ENCODE results near the gene HECW1. TPM values are rescaled to one million over a fixed set of nuclear protein-coding genes. Genes with fewer than 3 reads are reported as not detected.

Gene HECW1
- total RNA-seq, 4 donors from 2014 or later, result 0.06 to 0.99 (median 0.27) TPM

DNA sequence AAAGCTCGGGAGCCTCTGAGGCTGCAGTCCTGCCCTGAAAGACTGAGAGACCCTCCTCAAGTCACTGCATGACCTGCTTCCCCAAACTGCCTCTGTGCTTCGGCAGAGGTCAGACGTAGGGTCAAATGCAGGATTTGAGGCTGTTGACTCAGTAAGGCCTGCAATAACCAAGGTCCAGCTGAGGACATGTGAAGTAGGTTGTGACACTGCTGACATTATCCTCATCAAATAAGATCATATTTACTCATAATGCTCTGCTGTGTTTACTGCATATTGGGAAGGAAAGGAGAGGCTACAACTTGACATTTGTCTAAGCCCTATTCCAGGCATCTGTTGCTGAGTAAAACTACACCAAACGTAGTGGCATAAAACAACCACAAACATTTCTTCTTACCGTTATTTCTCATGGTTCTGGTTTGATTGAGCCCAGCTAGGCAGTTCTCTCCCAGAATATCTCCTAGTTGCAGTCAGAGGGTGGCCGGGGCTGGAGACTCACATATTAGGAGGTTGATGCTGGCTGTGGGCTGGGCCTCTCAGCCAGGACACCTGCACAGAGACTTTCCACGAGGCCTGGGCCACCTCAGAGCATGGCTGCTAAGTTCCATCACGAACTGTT is 348.4 kb downstream of the HECW1 start:
- no peak overlapping the region for H3K27ac ChIP-seq (replicated peaks in 1 of 4)
- DNase-seq (ENCODE audit: extremely low spot score), result no peak
- peaks cover 5 to 31% (median 24%) of the 10 kb centered on the region in 4 donors for H3K4me1 ChIP-seq
- intact Hi-C loops (cut with DNase I), result no loop called here
- H3K4me3 ChIP-seq, result no peak overlapping the region
- no peaks in the 10 kb centered on the region for H3K36me3 ChIP-seq
- TF ChIP-seq, protein P1, sequence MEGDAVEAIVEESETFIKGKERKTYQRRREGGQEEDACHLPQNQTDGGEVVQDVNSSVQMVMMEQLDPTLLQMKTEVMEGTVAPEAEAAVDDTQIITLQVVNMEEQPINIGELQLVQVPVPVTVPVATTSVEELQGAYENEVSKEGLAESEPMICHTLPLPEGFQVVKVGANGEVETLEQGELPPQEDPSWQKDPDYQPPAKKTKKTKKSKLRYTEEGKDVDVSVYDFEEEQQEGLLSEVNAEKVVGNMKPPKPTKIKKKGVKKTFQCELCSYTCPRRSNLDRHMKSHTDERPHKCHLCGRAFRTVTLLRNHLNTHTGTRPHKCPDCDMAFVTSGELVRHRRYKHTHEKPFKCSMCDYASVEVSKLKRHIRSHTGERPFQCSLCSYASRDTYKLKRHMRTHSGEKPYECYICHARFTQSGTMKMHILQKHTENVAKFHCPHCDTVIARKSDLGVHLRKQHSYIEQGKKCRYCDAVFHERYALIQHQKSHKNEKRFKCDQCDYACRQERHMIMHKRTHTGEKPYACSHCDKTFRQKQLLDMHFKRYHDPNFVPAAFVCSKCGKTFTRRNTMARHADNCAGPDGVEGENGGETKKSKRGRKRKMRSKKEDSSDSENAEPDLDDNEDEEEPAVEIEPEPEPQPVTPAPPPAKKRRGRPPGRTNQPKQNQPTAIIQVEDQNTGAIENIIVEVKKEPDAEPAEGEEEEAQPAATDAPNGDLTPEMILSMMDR (IDR thresholded peaks at IDR 0.05), result no peak
- TF ChIP-seq EP300 (IDR thresholded peaks at IDR 0.05), result no peak
- no peak for TF ChIP-seq POLR2AphosphoS5 (IDR thresholded peaks at IDR 0.05)
- no peak for TF ChIP-seq POLR2A (IDR thresholded peaks at IDR 0.05; ENCODE audit: low read depth)
- no peaks in the 10 kb centered on the region for H3K9me3 ChIP-seq
- 70% methylated on average over 7 of the region's 8 CpGs for WGBS
- H3K27me3 ChIP-seq, result no peaks in the 10 kb centered on the region

GRCh38 chr7:43461349-43462024 is 349.0 kb downstream of the HECW1 start:
- H3K4me3 ChIP-seq, result no peak overlapping the region
- 65% methylated on average over 5 of the region's 5 CpGs for WGBS
- no peaks in the 10 kb centered on the region for H3K9me3 ChIP-seq
- H3K27me3 ChIP-seq, result no peaks in the 10 kb centered on the region
- H3K27ac ChIP-seq (replicated peaks in 1 of 4), result no peak overlapping the region
- intact Hi-C loops (cut with DNase I), result no loop called here
- no peak for DNase-seq (ENCODE audit: extremely low spot score)
- TF ChIP-seq POLR2AphosphoS5 (IDR thresholded peaks at IDR 0.05), result no peak
- TF ChIP-seq, protein P1 (IDR thresholded peaks at IDR 0.05), result no peak
- no peak for TF ChIP-seq EP300 (IDR thresholded peaks at IDR 0.05)
- no peak for TF ChIP-seq POLR2A (IDR thresholded peaks at IDR 0.05; ENCODE audit: low read depth)
- peaks cover 5 to 37% (median 24%) of the 10 kb centered on the region in 4 donors for H3K4me1 ChIP-seq
- H3K36me3 ChIP-seq, result no peaks in the 10 kb centered on the region

GRCh38 chr7:43462836-43463235 is 350.4 kb downstream of the HECW1 start:
- TF ChIP-seq POLR2AphosphoS5 (IDR thresholded peaks at IDR 0.05) (no peak), POLR2A (IDR thresholded peaks at IDR 0.05; ENCODE audit: low read depth) (no peak), EP300 (IDR thresholded peaks at IDR 0.05) (no peak)
- TF ChIP-seq, protein P1 (IDR thresholded peaks at IDR 0.05), result no peak
- Histone ChIP-seq H3K4me3 (no peak overlapping the region), H3K36me3 (no peaks in the 10 kb centered on the region), H3K27ac (replicated peaks in 1 of 4) (no peak overlapping the region), H3K9me3 (no peaks in the 10 kb centered on the region), H3K4me1 (peaks cover 5 to 38% (median 24%) of the 10 kb centered on the region in 4 donors), H3K27me3 (no peaks in the 10 kb centered on the region)
- DNase-seq (ENCODE audit: extremely low spot score), result no peak
- intact Hi-C loops (cut with DNase I), result no loop called here
- 41% methylated on average over 1 of the region's 1 CpG for WGBS

- Histone ChIP-seq H3K4me1 (peaks cover 5 to 38% (median 24%) of the 10 kb centered on the region in 4 donors), H3K4me3 (no peak overlapping the region), H3K9me3 (no peaks in the 10 kb centered on the region), H3K27me3 (no peaks in the 10 kb centered on the region), H3K36me3 (no peaks in the 10 kb centered on the region), H3K27ac (replicated peaks in 1 of 4) (no peak overlapping the region)
- 70% methylated on average over 8 of the region's 8 CpGs for WGBS
- TF ChIP-seq POLR2A (IDR thresholded peaks at IDR 0.05; ENCODE audit: low read depth) (no peak), EP300 (IDR thresholded peaks at IDR 0.05) (no peak), POLR2AphosphoS5 (IDR thresholded peaks at IDR 0.05) (no peak)
- TF ChIP-seq, protein P1 (IDR thresholded peaks at IDR 0.05), result no peak
- intact Hi-C loops (cut with DNase I), result no loop called here
- no peak for DNase-seq (ENCODE audit: extremely low spot score)
Observed at GRCh38 chr7:43463401-43463980, 351.0 kb downstream of the HECW1 start.

All from esophagus muscularis mucosa (tissue), 4 donors.